GM21447 (cell line): ENCODE results near the gene ACTA2.
"Not testable (repeated sequence)": the region's sequence is repeated elsewhere in the genome, so short reads cannot be mapped to it uniquely, and the experiment has no call there.

Experiments used
- ATAC-seq: cut with Tn5 transposase; IDR thresholded peaks from one replicate; pipeline ENCODE4 v1.9.1; 2021; ENCODE audit not compliant: unreplicated experiment

Gene ACTA2

DNA sequence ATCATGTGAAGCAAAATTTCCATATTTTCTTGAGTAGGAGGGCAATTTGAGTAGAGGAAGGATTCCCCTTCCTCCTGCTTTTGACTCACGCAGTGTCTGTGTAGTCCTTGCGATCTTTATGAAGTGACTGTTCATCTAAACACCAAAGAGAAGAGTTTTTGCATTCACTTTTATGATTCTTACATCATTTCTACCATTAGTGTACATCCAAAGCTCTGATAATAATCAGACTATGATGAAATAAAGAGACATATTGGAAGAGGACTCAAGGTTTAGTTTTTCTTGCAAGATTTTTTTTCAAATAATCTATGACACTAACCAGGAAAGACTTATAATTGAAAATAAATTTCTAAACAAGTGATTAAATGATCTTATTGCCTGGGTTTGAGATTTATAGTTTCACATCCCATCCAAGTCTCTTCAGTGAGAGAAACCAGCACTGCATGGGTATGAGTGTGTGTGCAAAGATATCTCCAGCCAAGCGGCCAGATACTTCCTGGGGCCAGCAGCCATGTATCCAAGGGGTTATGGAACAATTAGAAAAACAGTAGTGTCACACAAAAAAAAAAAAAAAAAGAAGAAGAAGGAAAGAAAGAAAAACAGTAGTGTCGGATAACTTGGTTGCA, 2.0 kb upstream of the ACTA2 start:
- ATAC-seq = no peak

GRCh38 chr10:88953662-88954061, 1.1 kb upstream of the ACTA2 start:
- ATAC-seq = no peak

DNA sequence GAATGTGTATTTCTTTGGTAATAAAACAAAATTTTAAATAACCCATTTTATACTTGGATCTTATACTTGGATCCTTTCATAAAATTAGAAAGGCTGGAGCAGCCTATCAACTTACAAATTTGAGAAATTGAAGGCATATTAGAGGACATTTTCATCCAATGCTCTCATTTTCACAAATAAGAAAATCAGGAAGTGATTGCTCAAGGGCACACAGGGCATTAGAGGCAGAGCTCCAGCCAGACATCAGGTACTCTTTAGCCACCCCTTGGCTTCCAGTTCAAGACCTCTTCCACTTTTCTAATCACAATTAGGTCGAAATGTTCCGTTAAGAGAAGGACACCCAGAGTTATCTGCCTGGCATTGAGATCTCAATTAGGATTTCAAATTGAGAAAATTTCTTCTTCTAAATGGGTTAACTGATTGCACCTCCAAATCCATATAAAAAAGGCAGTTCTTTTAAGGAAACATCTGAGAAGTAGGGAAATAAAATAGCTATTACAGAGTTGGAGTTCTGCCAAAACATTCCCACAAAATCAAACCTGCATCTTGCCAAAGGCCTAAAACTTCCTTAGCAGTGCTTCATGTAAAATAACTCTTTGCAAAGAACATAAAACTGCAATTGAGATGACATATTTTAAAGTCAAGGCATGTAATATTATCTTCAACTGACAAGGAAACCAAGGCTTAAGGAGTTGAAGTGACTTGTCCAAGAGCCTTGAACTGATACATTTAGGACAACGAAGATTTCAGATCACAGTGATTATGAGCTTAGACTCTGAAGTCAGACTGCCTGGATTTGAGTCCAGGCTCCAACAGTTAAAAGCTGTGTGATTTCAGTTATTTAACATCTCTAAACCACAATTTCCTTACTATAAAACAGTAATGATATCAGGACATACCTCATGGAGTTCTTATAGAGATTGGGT, 2.4 kb downstream of the ACTA2 start:
- no peak for ATAC-seq

DNA sequence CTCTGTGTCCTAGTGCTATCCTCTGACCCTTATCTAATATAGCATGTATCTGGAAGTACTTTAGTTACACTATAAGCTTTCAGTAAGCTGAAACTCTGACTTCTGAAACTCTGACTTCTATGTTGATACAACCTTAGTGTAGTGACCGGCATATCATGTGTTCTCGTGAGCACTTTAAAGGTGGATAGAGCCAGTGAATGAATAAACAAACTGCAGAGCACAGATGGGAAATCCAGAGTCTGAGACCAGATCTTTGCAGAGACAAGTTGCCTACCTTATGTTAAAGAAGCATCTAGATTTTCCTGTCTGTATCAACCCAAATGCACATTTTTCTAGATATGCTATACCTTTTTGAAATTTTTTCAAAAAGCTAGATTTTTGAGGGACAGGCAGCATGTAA, 3.5 kb downstream of the ACTA2 start:
- ATAC-seq = no peak

- no peak for ATAC-seq
Observed at GRCh38 chr10:88946965-88947590, 5.5 kb downstream of the ACTA2 start.

GRCh38 chr10:88946200-88946599, 6.4 kb downstream of the ACTA2 start:
- ATAC-seq = no peak

GRCh38 chr10:88944813-88945212, 7.8 kb downstream of the ACTA2 start:
- peak; percentile 63 for ATAC-seq

DNA sequence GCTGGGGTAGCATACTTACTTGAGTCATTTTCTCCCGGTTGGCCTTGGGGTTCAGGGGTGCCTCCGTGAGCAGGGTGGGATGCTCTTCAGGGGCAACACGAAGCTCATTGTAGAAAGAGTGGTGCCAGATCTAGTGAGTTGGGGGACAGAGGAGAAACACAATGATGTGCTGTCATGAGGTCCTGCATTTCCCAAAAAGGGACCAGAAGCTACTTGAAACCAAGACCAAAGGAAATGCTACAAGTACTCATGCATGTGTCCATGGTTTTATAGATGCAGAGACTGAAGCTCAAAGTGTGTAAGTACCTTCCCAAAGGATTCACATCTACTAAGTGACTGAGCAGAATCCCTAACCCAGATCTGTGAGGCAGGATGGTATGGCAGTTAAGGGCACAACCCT, 8.8 kb downstream of the ACTA2 start:
- ATAC-seq = no peak

DNA sequence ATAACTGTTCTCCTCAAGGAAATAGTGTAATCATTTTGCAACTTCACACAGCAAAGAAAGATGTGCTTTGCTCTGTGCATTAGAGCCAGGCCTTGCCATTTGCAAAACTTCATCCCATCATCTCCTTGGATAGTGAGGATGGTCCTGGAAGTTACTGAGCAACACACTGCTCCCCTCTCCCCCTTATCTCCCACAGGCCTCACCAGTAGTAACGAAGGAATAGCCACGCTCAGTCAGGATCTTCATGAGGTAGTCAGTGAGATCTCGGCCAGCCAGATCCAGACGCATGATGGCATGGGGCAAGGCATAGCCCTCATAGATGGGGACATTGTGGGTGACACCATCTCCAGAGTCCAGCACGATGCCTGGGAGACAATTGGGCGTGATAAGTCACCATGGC, 11.5 kb downstream of the ACTA2 start:
- no peak for ATAC-seq

- no peak for ATAC-seq
Observed at GRCh38 chr10:88938938-88939337, 13.6 kb downstream of the ACTA2 start.

DNA sequence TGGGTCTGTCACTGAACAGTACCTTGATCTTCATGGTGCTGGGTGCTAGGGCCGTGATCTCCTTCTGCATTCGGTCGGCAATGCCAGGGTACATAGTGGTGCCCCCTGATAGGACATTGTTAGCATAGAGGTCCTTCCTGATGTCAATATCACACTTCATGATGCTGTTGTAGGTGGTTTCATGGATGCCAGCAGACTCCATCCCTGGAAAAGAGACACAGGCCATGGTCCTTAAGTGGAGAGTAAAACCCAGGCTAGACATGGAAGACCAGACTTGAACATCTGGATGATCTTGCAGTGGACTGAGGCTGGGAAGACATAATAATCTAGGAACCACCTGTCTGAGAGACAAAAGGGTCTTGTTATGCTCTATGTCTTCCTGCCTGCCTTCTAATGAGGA, 14.5 kb downstream of the ACTA2 start:
- ATAC-seq = no peak

DNA sequence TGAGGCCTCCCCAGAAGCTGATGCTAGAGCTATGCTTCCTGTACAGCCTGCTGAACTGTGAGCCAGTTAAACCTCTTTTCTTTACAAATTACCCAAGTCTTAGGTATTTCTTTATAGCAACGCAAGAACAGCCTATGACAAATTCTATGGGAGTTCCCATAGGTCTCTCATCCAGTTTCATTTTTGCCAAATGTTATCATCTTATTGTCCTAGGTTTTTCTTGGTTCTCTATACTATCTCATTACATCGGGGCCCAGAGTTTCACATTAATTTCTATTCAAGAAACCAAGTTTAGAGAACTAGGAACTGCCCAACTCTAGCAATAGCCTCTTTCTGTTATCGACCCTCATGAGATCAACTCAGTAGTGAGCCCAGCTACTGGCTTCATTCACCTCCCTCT, 15.9 kb downstream of the ACTA2 start:
- ATAC-seq = no peak

GRCh38 chr10:88934900-88935672, 17.5 kb downstream of the ACTA2 start:
- peak; percentile 56 for ATAC-seq

DNA sequence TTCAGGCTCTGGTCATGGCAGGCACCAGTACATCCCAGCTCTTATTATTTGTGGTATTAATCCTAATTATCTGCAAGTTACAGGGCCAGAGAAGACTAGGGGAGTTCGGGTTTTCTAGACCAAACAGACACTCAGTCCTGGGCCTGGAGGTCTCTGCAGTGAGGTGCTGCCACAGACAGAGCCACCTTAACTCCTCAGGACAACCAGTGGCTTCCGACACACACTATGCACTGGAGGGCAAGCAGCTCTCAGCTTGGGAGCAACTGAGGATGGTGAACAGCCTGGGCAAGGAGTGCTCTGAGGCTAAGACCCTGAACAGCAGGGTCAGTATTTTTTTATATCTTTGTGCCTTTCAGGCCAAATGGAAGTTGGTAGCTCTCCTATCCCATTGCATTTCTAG, 19.0 kb downstream of the ACTA2 start:
- no peak for ATAC-seq

DNA sequence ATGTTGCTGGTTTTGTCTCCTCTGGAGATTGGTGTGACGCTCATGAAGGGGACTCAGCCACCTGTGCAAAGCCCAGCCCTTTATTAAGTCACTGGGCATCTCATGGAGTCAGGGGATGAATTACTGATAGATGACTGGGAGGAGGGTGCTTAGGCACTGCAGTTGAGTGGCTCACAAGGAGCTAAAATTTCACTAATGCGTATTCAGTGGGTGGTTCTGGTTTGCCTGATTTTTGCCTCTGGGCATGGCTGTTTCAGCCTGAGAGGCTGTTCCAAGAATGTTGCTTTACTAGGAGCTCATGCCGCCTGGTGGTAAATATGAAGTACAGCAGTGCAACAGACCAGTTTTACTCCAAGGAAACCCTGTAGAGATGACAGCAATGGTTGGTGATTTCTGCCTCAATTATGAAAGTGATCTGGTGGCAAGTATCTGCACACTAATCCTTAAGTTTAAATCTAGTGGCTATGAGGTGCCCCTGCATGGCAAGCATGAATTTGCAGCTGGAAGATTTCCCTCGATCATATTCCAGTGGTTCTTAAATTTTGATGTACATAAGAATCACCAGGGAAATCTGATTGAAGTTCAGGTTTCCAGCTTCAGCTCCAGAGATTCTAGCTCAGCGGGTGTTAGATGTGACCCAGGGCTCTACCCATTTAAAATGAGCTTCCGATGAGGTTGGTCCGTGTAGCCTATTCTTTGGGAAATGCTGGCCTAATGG, 19.9 kb downstream of the ACTA2 start:
- peak; percentile 53 for ATAC-seq

GRCh38 chr10:88932029-88932428, 20.5 kb downstream of the ACTA2 start:
- not testable (repeated sequence) for ATAC-seq

DNA sequence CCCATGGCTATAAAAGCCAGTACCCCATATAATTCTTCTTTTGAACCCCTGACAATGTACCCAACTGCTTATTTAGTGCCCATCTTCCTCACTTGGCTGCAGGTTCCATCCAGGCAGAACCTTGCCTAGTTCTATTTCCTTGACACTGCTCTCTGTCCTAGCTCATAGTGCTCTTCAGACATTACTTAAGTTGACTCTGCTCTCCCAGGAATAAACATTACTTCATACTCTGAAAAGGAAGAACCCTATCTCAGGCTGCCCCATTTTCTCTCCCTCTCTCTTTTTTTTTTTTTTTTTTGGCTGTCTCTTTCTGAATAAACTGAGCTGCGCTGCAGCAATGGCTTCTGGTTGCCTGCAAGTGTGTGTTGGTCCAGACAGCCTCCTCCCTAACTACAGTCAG, 21.0 kb downstream of the ACTA2 start:
- no peak for ATAC-seq

- no peak for ATAC-seq
Observed at GRCh38 chr10:88928254-88928653, 24.3 kb downstream of the ACTA2 start.

DNA sequence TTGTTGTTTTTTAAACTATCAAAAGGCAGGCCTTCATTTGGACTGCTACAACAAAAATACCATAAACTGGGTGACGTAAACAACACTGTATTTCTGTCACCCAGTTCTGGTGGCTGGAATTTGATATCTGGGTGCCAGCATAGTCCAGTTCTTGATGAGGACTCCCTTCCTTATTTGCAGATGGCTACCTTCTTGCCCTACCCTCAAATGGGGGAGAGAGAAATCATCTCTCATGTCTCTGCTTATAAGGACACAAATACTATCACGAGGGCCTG, 25.2 kb downstream of the ACTA2 start:
- no peak for ATAC-seq

DNA sequence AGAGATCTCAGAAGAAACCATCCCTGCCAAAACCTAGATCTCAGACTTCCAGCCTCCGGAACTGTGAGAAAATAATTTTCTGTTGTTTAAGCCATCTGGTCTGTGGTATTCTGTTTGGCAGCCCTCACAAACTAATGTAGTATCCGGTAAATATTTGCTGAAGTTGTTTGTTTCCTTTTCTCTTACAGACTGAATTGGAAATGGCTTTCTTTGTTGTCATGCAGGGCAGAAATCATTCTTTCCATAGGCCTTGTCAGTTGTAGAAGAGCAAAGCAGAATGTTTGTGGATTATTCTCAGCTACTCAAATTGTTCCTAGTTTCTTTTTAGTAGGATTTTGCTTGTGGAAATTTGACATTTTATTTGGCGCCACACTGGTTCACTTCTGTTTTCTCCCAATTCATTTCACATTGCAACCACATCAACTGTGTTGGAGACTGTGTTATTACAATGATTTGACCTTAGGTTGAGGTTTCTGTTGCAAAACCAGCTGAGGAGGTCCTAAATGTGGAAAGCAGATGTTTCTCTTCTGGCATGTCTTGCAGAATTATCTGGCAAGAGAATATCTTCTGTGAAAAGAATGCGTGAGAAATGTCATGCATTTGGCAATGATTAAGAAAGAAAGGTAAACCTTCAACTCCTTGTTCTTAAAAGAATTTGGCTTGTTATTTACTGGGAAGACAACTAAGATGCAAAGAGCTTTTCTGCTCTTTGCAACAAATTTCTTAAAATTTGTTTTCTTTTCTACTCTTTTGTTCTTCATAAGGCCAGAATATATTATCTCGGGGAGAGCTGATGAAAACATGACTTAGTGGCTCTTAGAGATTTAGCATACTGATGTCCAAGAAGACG, 25.8 kb downstream of the ACTA2 start:
- ATAC-seq = no peak
